Measurements from ENCODE around the gene MTMR1.

- TF ChIP-seq POLR2A (IDR thresholded peaks at IDR 0.05; ENCODE audit: low read depth, low read length): no peak
- no peak for TF ChIP-seq CTCF (IDR thresholded peaks at IDR 0.05; ENCODE audit: extremely low read depth in 1 of 2, insufficient read depth in 1 of 2, low read depth in 1 of 2, low read length in 2 of 2)
- TF ChIP-seq EZH2 (IDR thresholded peaks at IDR 0.05; ENCODE audit: borderline replicate concordance, low read depth, low read length, severe bottlenecking): no peak
- TF ChIP-seq POLR2AphosphoS5 (IDR thresholded peaks at IDR 0.05; ENCODE audit: insufficient read depth, low read depth, low read length): no peak
- no peak for TF ChIP-seq MYC (IDR thresholded peaks at IDR 0.05; ENCODE audit: low read depth, low read length)
- no peak for TF ChIP-seq JUN (IDR thresholded peaks at IDR 0.05; ENCODE audit: borderline replicate concordance, insufficient read depth, insufficient read length, low read depth)
- no peak for TF ChIP-seq MAX (IDR thresholded peaks at IDR 0.05; ENCODE audit: insufficient read depth, insufficient read length)
- TF ChIP-seq FOS (IDR thresholded peaks at IDR 0.05; ENCODE audit: borderline replicate concordance, insufficient read depth, low read length): no peak
- no peak for TF ChIP-seq GATA2 (IDR thresholded peaks at IDR 0.05; ENCODE audit: insufficient read depth, insufficient read length, low read depth, low read length)
Observed at GRCh38 chrX:150767475-150768131, 74.4 kb downstream of the MTMR1 start.

All from endothelial cell of umbilical vein (primary cell).